Stimulated activated CD4-positive, alpha-beta T cell treated with anti-CD3 and anti-CD28 coated beads, Interleukin-15, amount 100 ng/mL, for 1 hour (primary cell): Measurements from ENCODE around the gene KRT26.

Experiments used
- DNase-seq, 2 donors: peaks; one replicate each; pipeline ENCODE4 v3.0.0-alpha.2; 2020; ENCODE audit warnings: low read depth in 1 of 2, low spot score in 1 of 2

Gene KRT26

GRCh38 chr17:40727447-40728231 lies 44.4 kb downstream of the KRT26 start:
- no peak for DNase-seq

- DNase-seq = no peak
These were observed 45.1 kb downstream of the KRT26 start for GRCh38 chr17:40726919-40727318.

GRCh38 chr17:40724656-40725055 lies 47.3 kb downstream of the KRT26 start:
- no peak for DNase-seq

GRCh38 chr17:40722241-40722640 lies 49.8 kb downstream of the KRT26 start:
- DNase-seq = no peak

- DNase-seq = no peak
These were observed 51.1 kb downstream of the KRT26 start for GRCh38 chr17:40720899-40721298.

GRCh38 chr17:40718930-40719329 lies 53.1 kb downstream of the KRT26 start:
- DNase-seq = no peak

- DNase-seq = no peak
These were observed 54.2 kb downstream of the KRT26 start for GRCh38 chr17:40717776-40718175.
